Neural cell (in vitro differentiated cells): ENCODE results near the gene P2RX6. TPM values are rescaled to one million over a fixed set of nuclear protein-coding genes. Genes with fewer than 3 reads are reported as not detected.

Experiments
- H2AFZ ChIP-seq: fragments of 200-600, 300-800 bp; sonication (generic), shearing (Covaris generic); 2 replicates; pipeline ENCODE4 v1.6.0; 2014; ENCODE audit warnings: low read depth, mild to moderate bottlenecking, antibody characterized with exemption, low read length, moderate library complexity
- H3F3A ChIP-seq: fragments of 200-600 bp; shearing (Covaris generic); 2 replicates; pipeline ENCODE4 v1.6.1; 2016; ENCODE audit warnings: mild to moderate bottlenecking, moderate library complexity, mixed read lengths, antibody characterized with exemption, low read length; ENCODE audit not compliant: insufficient read depth, poor library complexity, severe bottlenecking
- H3K27ac ChIP-seq: fragments of 200-600, 300-800 bp; sonication (generic), shearing (Covaris generic); 2 replicates; pipeline ENCODE4 v1.5.1; 2014; ENCODE audit warnings: mild to moderate bottlenecking, low read length, moderate library complexity
- H3K27me3 ChIP-seq: fragments of 300-800, 200-600 bp; sonication (generic), shearing (Covaris generic); 2 replicates; pipeline ENCODE4 v1.6.0; 2014; ENCODE audit warnings: mild to moderate bottlenecking, low read depth, low read length, moderate library complexity; ENCODE audit not compliant: insufficient read depth
- H3K36me3 ChIP-seq: fragments of 300-800, 200-600 bp; sonication (generic), shearing (Covaris generic); 2 replicates; pipeline ENCODE4 v1.5.1; 2014; ENCODE audit warnings: mild to moderate bottlenecking, antibody characterized with exemption, low read length, moderate library complexity; ENCODE audit not compliant: insufficient read depth
- H3K4me2 ChIP-seq: fragments of 300-800, 200-600 bp; sonication (generic), shearing (Covaris generic); 2 replicates; pipeline ENCODE4 v1.6.0; 2014; ENCODE audit warnings: mild to moderate bottlenecking, low read length
- H3K4me3 ChIP-seq: fragments of 300-800, 200-600 bp; sonication (generic), shearing (Covaris generic); 2 replicates; pipeline ENCODE4 v1.5.1; 2014; ENCODE audit warnings: mild to moderate bottlenecking, low read length, moderate library complexity
- H3K79me2 ChIP-seq: fragments of 200-600 bp; shearing (Covaris generic); replicated peaks from 2 replicates; pipeline ENCODE4 v1.6.0; 2014; ENCODE audit warnings: mild to moderate bottlenecking, low read length, moderate library complexity; ENCODE audit not compliant: insufficient read depth
- H3K9ac ChIP-seq: fragments of 300-800, 200-600 bp; sonication (generic), shearing (Covaris generic); 2 replicates; pipeline ENCODE4 v1.6.1; 2016; ENCODE audit warnings: mild to moderate bottlenecking, low read length, mixed read lengths
- H3K9me2 ChIP-seq: fragments of 200-600 bp; shearing (Covaris generic); 2 replicates; pipeline ENCODE4 v1.6.1; 2016; ENCODE audit warnings: mild to moderate bottlenecking, low read length, mixed read lengths; ENCODE audit not compliant: insufficient read depth
- H3K9me3 ChIP-seq: fragments of 200-600, 300-800 bp; sonication (generic), shearing (Covaris generic); 2 replicates; pipeline ENCODE4 v1.6.1; 2016; ENCODE audit warnings: mild to moderate bottlenecking, mixed run types, low read length, moderate library complexity, mixed read lengths
- H4K20me1 ChIP-seq: fragments of 200-600 bp; shearing (Covaris generic); 2 replicates; pipeline ENCODE4 v1.6.1; 2016; ENCODE audit warnings: mild to moderate bottlenecking, mixed run types; ENCODE audit not compliant: insufficient read depth
- CTCF ChIP-seq: fragments of 450-650 bp; IDR thresholded peaks from 2 replicates; pipeline ENCODE4 v1.5.1; 2014; ENCODE audit warnings: antibody characterized with exemption, mild to moderate bottlenecking, moderate library complexity; ENCODE audit not compliant: poor library complexity, severe bottlenecking
- EP300 ChIP-seq: fragments of 450-650 bp; conservative IDR thresholded peaks from 2 replicates; pipeline ENCODE4 v1.6.1; 2014; ENCODE audit warnings: antibody characterized with exemption, mild to moderate bottlenecking, moderate library complexity; ENCODE audit not compliant: poor library complexity, severe bottlenecking
- EZH2 ChIP-seq: fragments of 200-600, 300-800 bp; shearing (Covaris generic), sonication (generic); IDR thresholded peaks from 2 replicates; pipeline ENCODE4 v1.6.1; 2014; ENCODE audit warnings: antibody characterized with exemption, low read length, borderline replicate concordance, mild to moderate bottlenecking; ENCODE audit not compliant: insufficient read depth, poor library complexity, severe bottlenecking
- MXI1 ChIP-seq: fragments of 450-650 bp; conservative IDR thresholded peaks from 2 replicates; pipeline ENCODE4 v1.6.1; 2014; ENCODE audit warnings: antibody characterized with exemption, mild to moderate bottlenecking; ENCODE audit not compliant: poor library complexity, severe bottlenecking
- POLR2AphosphoS5 ChIP-seq: IDR thresholded peaks from 2 replicates; pipeline ENCODE4 v1.6.1; 2012
- RAD21 ChIP-seq: fragments of 450-650 bp; conservative IDR thresholded peaks from 2 replicates; pipeline ENCODE4 v1.6.1; 2014; ENCODE audit warnings: antibody characterized with exemption, mild to moderate bottlenecking, moderate library complexity
- SMC3 ChIP-seq: fragments of 450-650 bp; conservative IDR thresholded peaks from 2 replicates; pipeline ENCODE4 v1.6.1; 2014; ENCODE audit warnings: antibody characterized with exemption, mild to moderate bottlenecking, moderate library complexity; ENCODE audit not compliant: poor library complexity
- TAF1 ChIP-seq: IDR thresholded peaks from 2 replicates; pipeline ENCODE4 v1.6.1; 2012; ENCODE audit warnings: low read depth
- polyA plus RNA-seq: library from polyadenylated mRNA; depleted of rRNA; stranded (reverse); fragments of >200 nt; gene quantifications from 2 replicates; pipeline ENCODE4 v1.2.3, GENCODE V29; 2014
- TF ChIP-seq, protein P1 (sequence below): IDR thresholded peaks from 2 replicates; pipeline ENCODE4 v1.6.1; 2012; ENCODE audit warnings: borderline replicate concordance

The P2RX6 gene
- polyA plus RNA-seq, 1 donor from 2014 or later: 0.17 TPM

GRCh38 chr22:21031545-21032036, 16.6 kb downstream of the P2RX6 start:
- H3K4me3 ChIP-seq: no peak overlapping the region
- no peak overlapping the region for H2AFZ ChIP-seq
- no peaks in the 10 kb centered on the region for H3K9me3 ChIP-seq
- no peak overlapping the region for H3K27ac ChIP-seq
- no peak overlapping the region for H3K4me2 ChIP-seq
- no peaks in the 10 kb centered on the region for H3K9me2 ChIP-seq
- H4K20me1 ChIP-seq: no peaks in the 10 kb centered on the region
- H3K9ac ChIP-seq: no peak overlapping the region
- H3F3A ChIP-seq: no peaks in the 10 kb centered on the region
- H3K79me2 ChIP-seq: no peaks in the 10 kb centered on the region
- H3K36me3 ChIP-seq: no peaks in the 10 kb centered on the region
- peaks cover 4% of the 10 kb centered on the region for H3K27me3 ChIP-seq
- TF ChIP-seq CTCF: no peak
- no peak for TF ChIP-seq EZH2
- no peak for TF ChIP-seq MXI1
- TF ChIP-seq, protein P1, sequence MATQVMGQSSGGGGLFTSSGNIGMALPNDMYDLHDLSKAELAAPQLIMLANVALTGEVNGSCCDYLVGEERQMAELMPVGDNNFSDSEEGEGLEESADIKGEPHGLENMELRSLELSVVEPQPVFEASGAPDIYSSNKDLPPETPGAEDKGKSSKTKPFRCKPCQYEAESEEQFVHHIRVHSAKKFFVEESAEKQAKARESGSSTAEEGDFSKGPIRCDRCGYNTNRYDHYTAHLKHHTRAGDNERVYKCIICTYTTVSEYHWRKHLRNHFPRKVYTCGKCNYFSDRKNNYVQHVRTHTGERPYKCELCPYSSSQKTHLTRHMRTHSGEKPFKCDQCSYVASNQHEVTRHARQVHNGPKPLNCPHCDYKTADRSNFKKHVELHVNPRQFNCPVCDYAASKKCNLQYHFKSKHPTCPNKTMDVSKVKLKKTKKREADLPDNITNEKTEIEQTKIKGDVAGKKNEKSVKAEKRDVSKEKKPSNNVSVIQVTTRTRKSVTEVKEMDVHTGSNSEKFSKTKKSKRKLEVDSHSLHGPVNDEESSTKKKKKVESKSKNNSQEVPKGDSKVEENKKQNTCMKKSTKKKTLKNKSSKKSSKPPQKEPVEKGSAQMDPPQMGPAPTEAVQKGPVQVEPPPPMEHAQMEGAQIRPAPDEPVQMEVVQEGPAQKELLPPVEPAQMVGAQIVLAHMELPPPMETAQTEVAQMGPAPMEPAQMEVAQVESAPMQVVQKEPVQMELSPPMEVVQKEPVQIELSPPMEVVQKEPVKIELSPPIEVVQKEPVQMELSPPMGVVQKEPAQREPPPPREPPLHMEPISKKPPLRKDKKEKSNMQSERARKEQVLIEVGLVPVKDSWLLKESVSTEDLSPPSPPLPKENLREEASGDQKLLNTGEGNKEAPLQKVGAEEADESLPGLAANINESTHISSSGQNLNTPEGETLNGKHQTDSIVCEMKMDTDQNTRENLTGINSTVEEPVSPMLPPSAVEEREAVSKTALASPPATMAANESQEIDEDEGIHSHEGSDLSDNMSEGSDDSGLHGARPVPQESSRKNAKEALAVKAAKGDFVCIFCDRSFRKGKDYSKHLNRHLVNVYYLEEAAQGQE: no peak

- peak within 1 kb of the TSS; percentile 12 for H3K9ac ChIP-seq
- H3K9me2 ChIP-seq: no peaks in the 10 kb centered on the region
- H2AFZ ChIP-seq: no peak within 1 kb of the TSS
- H3K4me2 ChIP-seq: no peak within 1 kb of the TSS
- H3K9me3 ChIP-seq: no peaks in the 10 kb centered on the region
- TF ChIP-seq EP300 (no peak), CTCF (no peak), SMC3 (no peak), MXI1 (no peak), EZH2 (no peak), RAD21 (no peak), TAF1 (no peak), POLR2AphosphoS5 (no peak)
- TF ChIP-seq, protein P1: no peak
- H4K20me1 ChIP-seq: no peaks in the 10 kb centered on the region
- H3K27me3 ChIP-seq: peaks cover 4% of the 10 kb centered on the region
- H3K27ac ChIP-seq: no peak within 1 kb of the TSS
- H3K79me2 ChIP-seq: no peaks in the 10 kb centered on the region
- no peaks in the 10 kb centered on the region for H3K36me3 ChIP-seq
- H3K4me3 ChIP-seq: peak within 1 kb of the TSS; percentile 53
- no peaks in the 10 kb centered on the region for H3F3A ChIP-seq
Observed at GRCh38 chr22:21032037-21032867, 17.3 kb downstream of the P2RX6 start, which contains the start of gene SLC7A4. Gene SLC7A4 (minus strand): TSS chr22:21032561. CDS start chr22:21031812, 749 bp downstream.
